ENCODE measurements around the gene SMOC1.

SMOC1 gene

DNA sequence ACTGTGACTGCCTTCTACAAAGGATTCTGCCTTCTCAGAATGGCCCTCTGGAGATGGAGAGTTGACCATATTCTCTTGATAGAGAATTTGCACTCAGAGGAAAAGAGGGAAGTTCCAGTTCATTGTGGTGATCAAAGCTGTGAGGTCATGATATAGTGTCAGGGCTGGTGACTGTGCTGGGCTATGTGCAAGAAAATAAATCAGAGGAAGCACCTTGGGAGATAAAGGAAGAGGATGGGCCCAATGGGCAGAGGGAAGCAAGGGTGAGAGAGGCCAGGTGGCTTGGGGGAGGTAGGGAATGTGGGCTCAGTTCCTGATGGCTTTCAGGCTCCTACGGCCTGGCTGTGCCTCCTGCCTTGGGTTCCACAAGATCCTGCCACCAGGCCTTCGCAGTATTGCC is 163.8 kb downstream of the SMOC1 start:
- H3K4me2 ChIP-seq (ENCODE audit: low read length), result no peak overlapping the region
- H3K9me3 ChIP-seq (ENCODE audit: low read length), result no peaks in the 10 kb centered on the region
- no peaks in the 10 kb centered on the region for H3F3A ChIP-seq (ENCODE audit: insufficient read depth, low read length)
- H3K79me2 ChIP-seq (ENCODE audit: insufficient read depth, low read length), result no peaks in the 10 kb centered on the region
- H3K4me3 ChIP-seq (ENCODE audit: low read depth, low read length, poor library complexity, severe bottlenecking), result no peak overlapping the region
- H3K9me2 ChIP-seq (ENCODE audit: low read depth, low read length), result no peaks in the 10 kb centered on the region
- H4K20me1 ChIP-seq (ENCODE audit: insufficient read depth, low read length), result no peaks in the 10 kb centered on the region
- TF ChIP-seq EZH2 (IDR thresholded peaks at IDR 0.05; ENCODE audit: borderline replicate concordance, low read length), result no peak
- TF ChIP-seq, protein P1, sequence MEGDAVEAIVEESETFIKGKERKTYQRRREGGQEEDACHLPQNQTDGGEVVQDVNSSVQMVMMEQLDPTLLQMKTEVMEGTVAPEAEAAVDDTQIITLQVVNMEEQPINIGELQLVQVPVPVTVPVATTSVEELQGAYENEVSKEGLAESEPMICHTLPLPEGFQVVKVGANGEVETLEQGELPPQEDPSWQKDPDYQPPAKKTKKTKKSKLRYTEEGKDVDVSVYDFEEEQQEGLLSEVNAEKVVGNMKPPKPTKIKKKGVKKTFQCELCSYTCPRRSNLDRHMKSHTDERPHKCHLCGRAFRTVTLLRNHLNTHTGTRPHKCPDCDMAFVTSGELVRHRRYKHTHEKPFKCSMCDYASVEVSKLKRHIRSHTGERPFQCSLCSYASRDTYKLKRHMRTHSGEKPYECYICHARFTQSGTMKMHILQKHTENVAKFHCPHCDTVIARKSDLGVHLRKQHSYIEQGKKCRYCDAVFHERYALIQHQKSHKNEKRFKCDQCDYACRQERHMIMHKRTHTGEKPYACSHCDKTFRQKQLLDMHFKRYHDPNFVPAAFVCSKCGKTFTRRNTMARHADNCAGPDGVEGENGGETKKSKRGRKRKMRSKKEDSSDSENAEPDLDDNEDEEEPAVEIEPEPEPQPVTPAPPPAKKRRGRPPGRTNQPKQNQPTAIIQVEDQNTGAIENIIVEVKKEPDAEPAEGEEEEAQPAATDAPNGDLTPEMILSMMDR (IDR thresholded peaks at IDR 0.05; ENCODE audit: low read length), result no peak
- no peaks in the 10 kb centered on the region for H3K27me3 ChIP-seq (ENCODE audit: insufficient read depth, low read length)
- H3K9ac ChIP-seq (ENCODE audit: low read length), result no peak overlapping the region
- no peak overlapping the region for H2AFZ ChIP-seq (ENCODE audit: low read length)
- no peaks in the 10 kb centered on the region for H3K4me1 ChIP-seq (ENCODE audit: insufficient read depth, low read length, severe bottlenecking)
- no peaks in the 10 kb centered on the region for H3K36me3 ChIP-seq (ENCODE audit: insufficient read depth, low read length)
- no peak overlapping the region for H3K27ac ChIP-seq (ENCODE audit: low read depth, low read length, poor library complexity, severe bottlenecking)

DNA sequence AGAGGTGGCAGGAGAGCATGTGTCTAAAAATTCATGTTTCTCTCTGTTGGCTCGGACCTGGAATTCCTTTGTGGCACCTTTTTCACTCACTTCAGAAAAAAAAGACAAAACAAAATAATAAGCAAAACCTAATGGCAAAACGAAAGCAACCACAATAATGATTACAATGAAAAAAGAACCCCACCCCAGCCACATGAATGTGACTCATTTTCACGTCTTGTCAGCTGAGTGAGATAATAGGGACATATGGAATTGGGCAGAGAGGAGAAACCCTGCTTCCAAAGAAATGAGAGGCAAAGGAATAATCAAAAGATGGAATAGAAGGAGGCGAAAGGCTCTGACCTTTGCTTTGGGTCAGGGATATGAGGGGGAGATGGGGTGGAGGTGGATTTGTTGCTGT is 166.1 kb downstream of the SMOC1 start:
- H3K4me2 ChIP-seq (ENCODE audit: low read length), result no peak overlapping the region
- no peaks in the 10 kb centered on the region for H3K79me2 ChIP-seq (ENCODE audit: insufficient read depth, low read length)
- H2AFZ ChIP-seq (ENCODE audit: low read length), result no peak overlapping the region
- no peaks in the 10 kb centered on the region for H3F3A ChIP-seq (ENCODE audit: insufficient read depth, low read length)
- no peaks in the 10 kb centered on the region for H3K9me3 ChIP-seq (ENCODE audit: low read length)
- H3K9ac ChIP-seq (ENCODE audit: low read length), result no peak overlapping the region
- no peaks in the 10 kb centered on the region for H3K4me1 ChIP-seq (ENCODE audit: insufficient read depth, low read length, severe bottlenecking)
- no peaks in the 10 kb centered on the region for H3K9me2 ChIP-seq (ENCODE audit: low read depth, low read length)
- no peak for TF ChIP-seq EZH2 (IDR thresholded peaks at IDR 0.05; ENCODE audit: borderline replicate concordance, low read length)
- TF ChIP-seq, protein P1 (IDR thresholded peaks at IDR 0.05; ENCODE audit: low read length), result no peak
- no peak overlapping the region for H3K4me3 ChIP-seq (ENCODE audit: low read depth, low read length, poor library complexity, severe bottlenecking)
- H4K20me1 ChIP-seq (ENCODE audit: insufficient read depth, low read length), result no peaks in the 10 kb centered on the region
- H3K27ac ChIP-seq (ENCODE audit: low read depth, low read length, poor library complexity, severe bottlenecking), result no peak overlapping the region
- no peaks in the 10 kb centered on the region for H3K27me3 ChIP-seq (ENCODE audit: insufficient read depth, low read length)
- H3K36me3 ChIP-seq (ENCODE audit: insufficient read depth, low read length), result no peaks in the 10 kb centered on the region

DNA sequence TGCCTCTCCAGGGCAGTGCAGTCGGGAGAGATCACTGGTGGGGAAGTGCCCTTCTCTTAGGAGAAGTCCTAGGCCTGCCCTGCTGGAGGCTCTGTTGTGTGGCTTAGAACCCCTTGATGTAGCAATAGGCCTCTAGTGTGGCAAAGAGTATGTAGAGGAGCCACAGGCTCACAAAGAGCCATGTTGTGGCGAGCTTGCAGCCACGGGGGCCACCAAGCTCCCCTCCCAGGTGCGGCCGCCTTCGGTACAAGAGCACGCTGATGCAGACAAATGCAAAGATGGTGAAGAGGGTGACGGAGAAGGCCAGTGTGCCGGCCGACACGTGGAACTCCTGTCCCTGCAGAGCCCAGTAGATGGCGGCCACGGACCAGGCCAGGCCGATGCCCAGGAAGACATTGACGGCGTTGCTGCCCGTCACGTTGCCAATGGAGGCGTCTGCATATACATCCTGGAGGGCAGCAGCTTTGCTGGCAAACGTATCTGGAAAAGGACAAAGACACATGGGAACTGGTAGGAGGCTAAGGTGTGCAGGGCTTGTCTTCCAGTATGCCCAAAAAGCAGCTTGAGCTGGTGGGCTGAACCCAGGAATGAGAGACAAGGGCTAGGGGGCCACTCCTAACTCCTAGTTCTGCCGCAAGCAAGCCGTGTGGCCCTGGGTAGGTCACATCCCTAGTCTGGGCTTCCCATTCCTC is 166.8 kb downstream of the SMOC1 start:
- Histone ChIP-seq H3K4me2 (ENCODE audit: low read length) (no peak overlapping the region), H3K27ac (ENCODE audit: low read depth, low read length, poor library complexity, severe bottlenecking) (no peak overlapping the region), H3K4me3 (ENCODE audit: low read depth, low read length, poor library complexity, severe bottlenecking) (no peak overlapping the region), H3K79me2 (ENCODE audit: insufficient read depth, low read length) (no peaks in the 10 kb centered on the region), H3K27me3 (ENCODE audit: insufficient read depth, low read length) (no peaks in the 10 kb centered on the region), H4K20me1 (ENCODE audit: insufficient read depth, low read length) (no peaks in the 10 kb centered on the region), H2AFZ (ENCODE audit: low read length) (no peak overlapping the region), H3K36me3 (ENCODE audit: insufficient read depth, low read length) (no peaks in the 10 kb centered on the region), H3K9me2 (ENCODE audit: low read depth, low read length) (no peaks in the 10 kb centered on the region), H3F3A (ENCODE audit: insufficient read depth, low read length) (no peaks in the 10 kb centered on the region), H3K9ac (ENCODE audit: low read length) (no peak overlapping the region), H3K4me1 (ENCODE audit: insufficient read depth, low read length, severe bottlenecking) (no peaks in the 10 kb centered on the region), H3K9me3 (ENCODE audit: low read length) (no peaks in the 10 kb centered on the region)
- TF ChIP-seq EZH2 (IDR thresholded peaks at IDR 0.05; ENCODE audit: borderline replicate concordance, low read length), result no peak
- TF ChIP-seq, protein P1 (IDR thresholded peaks at IDR 0.05; ENCODE audit: low read length), result peak; percentile 42
